A549 (cell line): ENCODE measurements around the gene GOLGA3.

Source experiments
- CTCF ChIP-seq: fragments of >200 bp; sonication (Bioruptor Twin); formaldehyde crosslinking; IDR thresholded peaks from 3 replicates; pipeline ENCODE4 v1.5.1; 2016
- HDAC2 ChIP-seq: fragments of 200-600 bp; sonication (generic); IDR thresholded peaks from 2 replicates; pipeline ENCODE4 v1.6.1; 2016
- JUNB ChIP-seq: fragments of >200 bp; sonication (Bioruptor Twin); formaldehyde crosslinking; IDR thresholded peaks from 2 replicates; pipeline ENCODE4 v1.6.1; 2016
- MAFK ChIP-seq: fragments of 450-650 bp; IDR thresholded peaks from 2 replicates; pipeline ENCODE4 v1.6.1; 2014; ENCODE audit not compliant: partially characterized antibody
- POLR2A ChIP-seq: IDR thresholded peaks from 2 replicates; pipeline ENCODE4 v1.6.1; 2012; ENCODE audit warnings: mild to moderate bottlenecking, low read length
- RAD21 ChIP-seq, 2 experiments: fragments of >200 bp in 1 of 2; sonication (Bioruptor Twin) in 1 of 2; formaldehyde crosslinking in 1 of 2; IDR thresholded peaks in 1 of 2; conservative IDR thresholded peaks in 1 of 2; 2 replicates in 1 of 2; 3 replicates in 1 of 2; pipeline ENCODE4 v1.6.1; 2012 to 2018; ENCODE audit warnings: inconsistent platforms in 1 of 2
- RCOR1 ChIP-seq: fragments of 150-350 bp; IDR thresholded peaks from 2 replicates; pipeline ENCODE4 v1.6.1; 2014; ENCODE audit warnings: antibody characterized with exemption, low read length, low read depth
- RFX5 ChIP-seq: fragments of 450-650 bp; IDR thresholded peaks from 2 replicates; pipeline ENCODE4 v1.7.1; 2014; ENCODE audit warnings: antibody characterized with exemption, mild to moderate bottlenecking, moderate library complexity
- SMC3 ChIP-seq: fragments of >200 bp; sonication (Bioruptor Twin); formaldehyde crosslinking; IDR thresholded peaks from 3 replicates; pipeline ENCODE4 v1.6.1; 2018; ENCODE audit warnings: inconsistent platforms
- ZFP36 ChIP-seq: fragments of 450-650 bp; IDR thresholded peaks from 2 replicates; pipeline ENCODE4 v1.6.1; 2014; ENCODE audit warnings: borderline replicate concordance; ENCODE audit not compliant: partially characterized antibody
- TF ChIP-seq, protein P1 (sequence below): fragments of >200 bp; sonication (Bioruptor Twin); formaldehyde crosslinking; IDR thresholded peaks from 3 replicates; pipeline ENCODE4 v1.6.1; 2016
- TF ChIP-seq, protein P2 (sequence below): fragments of 200-600 bp; sonication (generic); IDR thresholded peaks from 2 replicates; pipeline ENCODE4 v1.6.1; 2016; ENCODE audit warnings: antibody characterized with exemption, mild to moderate bottlenecking, moderate library complexity
- TF ChIP-seq, protein P3 (sequence below): fragments of 250-450 bp; sonication (Bioruptor Pico); IDR thresholded peaks from 2 replicates; pipeline ENCODE4 v1.5.0; 2021; ENCODE audit warnings: mild to moderate bottlenecking, moderate library complexity, borderline replicate concordance

DNA sequence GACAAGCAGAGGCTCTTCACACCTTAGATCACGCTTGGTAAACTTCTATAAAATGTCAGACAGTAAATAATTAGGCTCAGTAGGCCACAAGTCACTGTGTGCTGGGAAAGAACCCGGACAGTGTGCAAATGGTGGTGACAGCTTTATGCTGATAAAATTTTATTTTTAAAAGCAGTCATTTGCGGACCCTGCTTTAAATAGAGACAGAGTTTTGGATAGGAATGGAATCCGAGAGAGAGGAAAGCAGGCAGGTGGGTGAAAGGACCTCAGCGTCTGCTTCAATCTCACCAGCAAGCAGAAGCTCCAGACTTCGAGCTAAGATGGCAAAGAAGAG, 88.4 kb downstream of the GOLGA3 start:
- TF ChIP-seq RFX5 (no peak), CTCF (no peak), HDAC2 (no peak), SMC3 (no peak), ZFP36 (no peak), POLR2A (no peak), RAD21 (conservative IDR thresholded peaks at IDR 0.05 in 1 of 2, IDR thresholded peaks at IDR 0.05 in 1 of 2) (no peak), JUNB (no peak), RCOR1 (no peak), MAFK (no peak)
- TF ChIP-seq, protein P1, sequence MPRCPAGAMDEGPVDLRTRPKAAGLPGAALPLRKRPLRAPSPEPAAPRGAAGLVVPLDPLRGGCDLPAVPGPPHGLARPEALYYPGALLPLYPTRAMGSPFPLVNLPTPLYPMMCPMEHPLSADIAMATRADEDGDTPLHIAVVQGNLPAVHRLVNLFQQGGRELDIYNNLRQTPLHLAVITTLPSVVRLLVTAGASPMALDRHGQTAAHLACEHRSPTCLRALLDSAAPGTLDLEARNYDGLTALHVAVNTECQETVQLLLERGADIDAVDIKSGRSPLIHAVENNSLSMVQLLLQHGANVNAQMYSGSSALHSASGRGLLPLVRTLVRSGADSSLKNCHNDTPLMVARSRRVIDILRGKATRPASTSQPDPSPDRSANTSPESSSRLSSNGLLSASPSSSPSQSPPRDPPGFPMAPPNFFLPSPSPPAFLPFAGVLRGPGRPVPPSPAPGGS = no peak
- TF ChIP-seq, protein P2, sequence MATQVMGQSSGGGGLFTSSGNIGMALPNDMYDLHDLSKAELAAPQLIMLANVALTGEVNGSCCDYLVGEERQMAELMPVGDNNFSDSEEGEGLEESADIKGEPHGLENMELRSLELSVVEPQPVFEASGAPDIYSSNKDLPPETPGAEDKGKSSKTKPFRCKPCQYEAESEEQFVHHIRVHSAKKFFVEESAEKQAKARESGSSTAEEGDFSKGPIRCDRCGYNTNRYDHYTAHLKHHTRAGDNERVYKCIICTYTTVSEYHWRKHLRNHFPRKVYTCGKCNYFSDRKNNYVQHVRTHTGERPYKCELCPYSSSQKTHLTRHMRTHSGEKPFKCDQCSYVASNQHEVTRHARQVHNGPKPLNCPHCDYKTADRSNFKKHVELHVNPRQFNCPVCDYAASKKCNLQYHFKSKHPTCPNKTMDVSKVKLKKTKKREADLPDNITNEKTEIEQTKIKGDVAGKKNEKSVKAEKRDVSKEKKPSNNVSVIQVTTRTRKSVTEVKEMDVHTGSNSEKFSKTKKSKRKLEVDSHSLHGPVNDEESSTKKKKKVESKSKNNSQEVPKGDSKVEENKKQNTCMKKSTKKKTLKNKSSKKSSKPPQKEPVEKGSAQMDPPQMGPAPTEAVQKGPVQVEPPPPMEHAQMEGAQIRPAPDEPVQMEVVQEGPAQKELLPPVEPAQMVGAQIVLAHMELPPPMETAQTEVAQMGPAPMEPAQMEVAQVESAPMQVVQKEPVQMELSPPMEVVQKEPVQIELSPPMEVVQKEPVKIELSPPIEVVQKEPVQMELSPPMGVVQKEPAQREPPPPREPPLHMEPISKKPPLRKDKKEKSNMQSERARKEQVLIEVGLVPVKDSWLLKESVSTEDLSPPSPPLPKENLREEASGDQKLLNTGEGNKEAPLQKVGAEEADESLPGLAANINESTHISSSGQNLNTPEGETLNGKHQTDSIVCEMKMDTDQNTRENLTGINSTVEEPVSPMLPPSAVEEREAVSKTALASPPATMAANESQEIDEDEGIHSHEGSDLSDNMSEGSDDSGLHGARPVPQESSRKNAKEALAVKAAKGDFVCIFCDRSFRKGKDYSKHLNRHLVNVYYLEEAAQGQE = no peak
- TF ChIP-seq, protein P3, sequence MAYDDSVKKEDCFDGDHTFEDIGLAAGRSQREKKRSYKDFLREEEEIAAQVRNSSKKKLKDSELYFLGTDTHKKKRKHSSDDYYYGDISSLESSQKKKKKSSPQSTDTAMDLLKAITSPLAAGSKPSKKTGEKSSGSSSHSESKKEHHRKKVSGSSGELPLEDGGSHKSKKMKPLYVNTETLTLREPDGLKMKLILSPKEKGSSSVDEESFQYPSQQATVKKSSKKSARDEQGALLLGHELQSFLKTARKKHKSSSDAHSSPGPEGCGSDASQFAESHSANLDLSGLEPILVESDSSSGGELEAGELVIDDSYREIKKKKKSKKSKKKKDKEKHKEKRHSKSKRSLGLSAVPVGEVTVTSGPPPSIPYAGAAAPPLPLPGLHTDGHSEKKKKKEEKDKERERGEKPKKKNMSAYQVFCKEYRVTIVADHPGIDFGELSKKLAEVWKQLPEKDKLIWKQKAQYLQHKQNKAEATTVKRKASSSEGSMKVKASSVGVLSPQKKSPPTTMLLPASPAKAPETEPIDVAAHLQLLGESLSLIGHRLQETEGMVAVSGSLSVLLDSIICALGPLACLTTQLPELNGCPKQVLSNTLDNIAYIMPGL (CRISPR knock-in tag) = no peak
